Smooth muscle cell (in vitro differentiated cells): ENCODE measurements around the gene CPE. TPM values are rescaled to one million over a fixed set of nuclear protein-coding genes. Genes with fewer than 3 reads are reported as not detected.

Experiments used
- DNase-seq: peaks from one replicate; lab custom pipeline; 2025; ENCODE audit not compliant: unreplicated experiment; lab: John Stamatoyannopoulos, UW
- H2AFZ ChIP-seq: fragments of 200-600 bp; sonication (generic); 2 replicates; pipeline ENCODE4 v1.6.0; 2016; ENCODE audit warnings: antibody characterized with exemption, low read depth, mild to moderate bottlenecking
- H3F3A ChIP-seq: fragments of 200-600 bp; sonication (generic); 2 replicates; pipeline ENCODE4 v1.6.0; 2017; ENCODE audit warnings: antibody characterized with exemption, low read depth
- H3K27ac ChIP-seq: fragments of 200-600 bp; sonication (generic); 2 replicates; pipeline ENCODE4 v1.5.1; 2016; ENCODE audit warnings: low read depth, mild to moderate bottlenecking
- H3K27me3 ChIP-seq: fragments of 200-600 bp; sonication (generic); 2 replicates; pipeline ENCODE4 v1.6.1; 2016; ENCODE audit warnings: low read depth, mild to moderate bottlenecking
- H3K36me3 ChIP-seq: fragments of 200-600 bp; sonication (generic); 2 replicates; pipeline ENCODE4 v1.5.1; 2016; ENCODE audit warnings: low read depth
- H3K4me1 ChIP-seq: fragments of 200-600 bp; sonication (generic); 2 replicates; pipeline ENCODE4 v1.5.1; 2016; ENCODE audit warnings: low read depth
- H3K4me2 ChIP-seq: fragments of 200-600 bp; sonication (generic); 2 replicates; pipeline ENCODE4 v1.6.0; 2016; ENCODE audit warnings: mild to moderate bottlenecking
- H3K4me3 ChIP-seq: fragments of 200-600 bp; sonication (generic); 2 replicates; pipeline ENCODE4 v1.5.1; 2016; ENCODE audit warnings: mild to moderate bottlenecking
- H3K79me2 ChIP-seq: fragments of 200-600 bp; sonication (generic); 2 replicates; pipeline ENCODE4 v1.6.0; 2016; ENCODE audit warnings: low read depth, mild to moderate bottlenecking
- H3K9ac ChIP-seq: fragments of 200-600 bp; sonication (generic); 2 replicates; pipeline ENCODE4 v1.6.0; 2016; ENCODE audit warnings: low read depth
- H3K9me3 ChIP-seq: fragments of 200-600 bp; sonication (generic); replicated peaks from 2 replicates; pipeline ENCODE4 v1.5.1; 2016; ENCODE audit warnings: low read depth
- H4K20me1 ChIP-seq: fragments of 200-600 bp; sonication (generic); 2 replicates; pipeline ENCODE4 v1.6.0; 2016; ENCODE audit warnings: low read depth
- WGBS: methylation state at CpG from one replicate; pipeline ENCODE4 v1.1.7; 2016; ENCODE audit warnings: low lambda C conversion rate; 5-methylcytosine and 5-hydroxymethylcytosine counted together
- polyA plus RNA-seq: library from polyadenylated mRNA; unstranded; fragments of >200 nt; fragmentation: Nextera tagmentation; extraction: Ambion mirVana; gene quantifications from 2 replicates; pipeline ENCODE4 v1.2.1, GENCODE V29; 2016
- total RNA-seq: library from RNA; depleted of rRNA; stranded (reverse); fragments of >200 nt; gene quantifications from 2 replicates; pipeline ENCODE4 v1.2.3, GENCODE V29; 2014
- TF ChIP-seq, protein P1 (sequence below): fragments of 200-600 bp; sonication (generic); IDR thresholded peaks from 2 replicates; pipeline ENCODE4 v1.5.1; 2017; ENCODE audit warnings: borderline replicate concordance, mild to moderate bottlenecking, antibody characterized with exemption; ENCODE audit not compliant: insufficient read depth, poor library complexity, severe bottlenecking

The CPE gene
- total and polyA plus RNA-seq, 2 experiments from 2014 or later, result 45.9 to 47.6 TPM

DNA sequence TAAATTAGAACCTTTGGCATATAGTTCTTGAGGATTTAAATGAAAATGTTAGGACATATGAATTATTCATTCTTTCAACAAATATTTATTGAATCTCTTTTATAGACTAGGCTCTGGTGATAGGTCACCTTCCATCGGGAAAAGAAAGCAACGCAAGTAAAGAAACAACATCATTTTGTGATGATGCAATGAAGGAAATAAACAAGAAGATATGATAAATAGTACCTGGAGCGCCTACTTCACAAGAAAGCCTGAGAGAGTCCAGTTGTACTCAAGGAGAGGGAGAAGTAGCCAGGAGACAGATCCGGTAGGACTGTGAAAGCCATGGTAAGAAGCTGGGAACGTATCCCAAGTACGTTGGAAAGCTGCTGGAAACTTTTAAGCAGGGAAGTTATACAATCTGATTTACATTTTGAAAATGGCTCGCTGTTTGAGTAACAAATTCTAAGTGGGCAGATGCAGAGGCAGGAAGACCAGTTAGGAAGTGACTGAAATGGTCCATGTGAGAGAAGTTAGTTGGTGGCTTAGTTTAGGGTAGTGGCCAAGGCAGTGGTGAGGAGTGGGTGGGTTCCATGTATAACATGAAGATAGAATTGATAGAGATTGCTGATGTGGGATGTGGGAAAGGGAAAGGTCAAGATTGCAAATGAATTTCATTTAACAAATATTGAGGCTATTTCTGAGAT is 17.7 kb upstream of the CPE start:
- H3K36me3 ChIP-seq, result no peaks in the 10 kb centered on the region
- no peak for DNase-seq
- H3K27ac ChIP-seq, result peak overlapping the region; percentile 85

DNA sequence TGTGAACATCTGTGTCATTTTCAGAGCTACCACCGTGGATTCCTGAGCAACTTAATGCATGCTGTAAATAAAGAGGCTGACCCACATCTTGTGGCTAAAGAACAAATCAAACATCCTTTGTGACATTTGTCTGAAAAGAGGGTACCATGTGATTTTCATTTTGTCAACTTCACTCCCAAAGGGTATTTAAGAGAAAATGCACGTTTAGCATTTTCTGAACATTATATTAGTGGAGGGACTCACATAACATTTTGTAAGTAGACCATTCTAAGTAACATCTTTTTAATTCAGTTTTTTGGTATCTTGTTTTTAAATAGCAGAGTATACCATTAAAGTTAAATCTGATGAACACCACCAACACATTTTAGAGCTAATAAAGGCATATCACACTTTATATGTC is 17.0 kb upstream of the CPE start:
- TF ChIP-seq, protein P1, sequence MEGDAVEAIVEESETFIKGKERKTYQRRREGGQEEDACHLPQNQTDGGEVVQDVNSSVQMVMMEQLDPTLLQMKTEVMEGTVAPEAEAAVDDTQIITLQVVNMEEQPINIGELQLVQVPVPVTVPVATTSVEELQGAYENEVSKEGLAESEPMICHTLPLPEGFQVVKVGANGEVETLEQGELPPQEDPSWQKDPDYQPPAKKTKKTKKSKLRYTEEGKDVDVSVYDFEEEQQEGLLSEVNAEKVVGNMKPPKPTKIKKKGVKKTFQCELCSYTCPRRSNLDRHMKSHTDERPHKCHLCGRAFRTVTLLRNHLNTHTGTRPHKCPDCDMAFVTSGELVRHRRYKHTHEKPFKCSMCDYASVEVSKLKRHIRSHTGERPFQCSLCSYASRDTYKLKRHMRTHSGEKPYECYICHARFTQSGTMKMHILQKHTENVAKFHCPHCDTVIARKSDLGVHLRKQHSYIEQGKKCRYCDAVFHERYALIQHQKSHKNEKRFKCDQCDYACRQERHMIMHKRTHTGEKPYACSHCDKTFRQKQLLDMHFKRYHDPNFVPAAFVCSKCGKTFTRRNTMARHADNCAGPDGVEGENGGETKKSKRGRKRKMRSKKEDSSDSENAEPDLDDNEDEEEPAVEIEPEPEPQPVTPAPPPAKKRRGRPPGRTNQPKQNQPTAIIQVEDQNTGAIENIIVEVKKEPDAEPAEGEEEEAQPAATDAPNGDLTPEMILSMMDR, result no peak
- Histone ChIP-seq H3K4me3 (no peak overlapping the region), H3K4me1 (peaks cover under 1% of the 10 kb centered on the region), H3K4me2 (no peak overlapping the region), H4K20me1 (no peaks in the 10 kb centered on the region), H3K27ac (no peak overlapping the region), H3K9me3 (no peaks in the 10 kb centered on the region), H3K9ac (no peak overlapping the region), H3F3A (peaks cover 5% of the 10 kb centered on the region), H2AFZ (no peak overlapping the region), H3K79me2 (no peaks in the 10 kb centered on the region), H3K27me3 (no peaks in the 10 kb centered on the region), H3K36me3 (no peaks in the 10 kb centered on the region)
- no peak for DNase-seq
- 81% methylated on average over 2 of the region's 2 CpGs for WGBS

More for the DNA sequence above, 17.7 kb upstream of the CPE start:
- H3K27me3 ChIP-seq, result no peaks in the 10 kb centered on the region
- peaks cover 3% of the 10 kb centered on the region for H3K4me1 ChIP-seq
- H3K4me2 ChIP-seq, result peak overlapping the region; percentile 78
- no peaks in the 10 kb centered on the region for H3K9me3 ChIP-seq
- H3K79me2 ChIP-seq, result no peaks in the 10 kb centered on the region
- no peak overlapping the region for H3K4me3 ChIP-seq
- H3F3A ChIP-seq, result peaks cover 5% of the 10 kb centered on the region
- H4K20me1 ChIP-seq, result no peaks in the 10 kb centered on the region
- 80% methylated on average over 7 of the region's 7 CpGs for WGBS
- TF ChIP-seq, protein P1, result no peak
- peak overlapping the region; percentile 16 for H3K9ac ChIP-seq
- peak overlapping the region; percentile 5 for H2AFZ ChIP-seq

DNA sequence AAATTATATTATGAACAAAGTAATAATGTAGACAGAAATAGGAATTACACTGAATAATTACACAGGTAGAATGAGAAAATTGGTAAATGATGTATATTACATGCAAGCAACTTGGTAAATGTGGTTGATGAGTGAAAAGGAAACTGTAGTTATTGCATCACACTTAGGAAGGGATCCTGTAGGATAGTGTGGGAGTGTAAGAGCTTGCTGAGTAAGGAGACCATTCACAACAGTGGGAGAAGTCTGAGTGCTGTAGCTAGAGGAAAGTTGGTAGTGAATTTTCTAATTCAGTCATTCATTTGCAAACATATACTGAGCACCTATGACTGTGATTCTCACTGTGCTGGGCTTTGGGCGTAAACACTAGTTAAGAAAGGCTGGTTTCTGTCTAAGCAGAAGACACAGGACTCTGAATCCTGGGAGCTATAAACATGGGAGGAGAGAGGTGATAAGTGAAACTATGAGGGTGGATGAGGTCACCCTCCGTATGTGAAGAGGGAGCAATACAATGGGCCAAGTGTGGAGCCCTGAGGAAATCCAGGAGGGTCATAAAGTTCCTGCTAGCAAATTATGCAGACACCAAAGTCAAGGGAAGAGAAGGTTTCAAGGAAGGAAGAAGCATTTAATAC is 14.2 kb upstream of the CPE start:
- no peaks in the 10 kb centered on the region for H3K36me3 ChIP-seq
- no peaks in the 10 kb centered on the region for H3K79me2 ChIP-seq
- H3K27me3 ChIP-seq, result no peaks in the 10 kb centered on the region
- no peaks in the 10 kb centered on the region for H3K9me3 ChIP-seq
- no peaks in the 10 kb centered on the region for H3K4me1 ChIP-seq
- 38% methylated on average over 2 of the region's 2 CpGs for WGBS
- H3K9ac ChIP-seq, result no peak overlapping the region
- no peak overlapping the region for H3K4me3 ChIP-seq
- TF ChIP-seq, protein P1, result no peak
- no peaks in the 10 kb centered on the region for H4K20me1 ChIP-seq
- H3K27ac ChIP-seq, result no peak overlapping the region
- peak overlapping the region; percentile 42 for H3K4me2 ChIP-seq
- no peak overlapping the region for H2AFZ ChIP-seq
- no peaks in the 10 kb centered on the region for H3F3A ChIP-seq
- DNase-seq, result no peak
